HG03571 (cell line): ENCODE results near the gene CA7.

ENCODE experiments used
- ATAC-seq: cut with Tn5 transposase; IDR thresholded peaks from one replicate; pipeline ENCODE4 v1.9.1; 2021; ENCODE audit not compliant: unreplicated experiment

Gene CA7

DNA sequence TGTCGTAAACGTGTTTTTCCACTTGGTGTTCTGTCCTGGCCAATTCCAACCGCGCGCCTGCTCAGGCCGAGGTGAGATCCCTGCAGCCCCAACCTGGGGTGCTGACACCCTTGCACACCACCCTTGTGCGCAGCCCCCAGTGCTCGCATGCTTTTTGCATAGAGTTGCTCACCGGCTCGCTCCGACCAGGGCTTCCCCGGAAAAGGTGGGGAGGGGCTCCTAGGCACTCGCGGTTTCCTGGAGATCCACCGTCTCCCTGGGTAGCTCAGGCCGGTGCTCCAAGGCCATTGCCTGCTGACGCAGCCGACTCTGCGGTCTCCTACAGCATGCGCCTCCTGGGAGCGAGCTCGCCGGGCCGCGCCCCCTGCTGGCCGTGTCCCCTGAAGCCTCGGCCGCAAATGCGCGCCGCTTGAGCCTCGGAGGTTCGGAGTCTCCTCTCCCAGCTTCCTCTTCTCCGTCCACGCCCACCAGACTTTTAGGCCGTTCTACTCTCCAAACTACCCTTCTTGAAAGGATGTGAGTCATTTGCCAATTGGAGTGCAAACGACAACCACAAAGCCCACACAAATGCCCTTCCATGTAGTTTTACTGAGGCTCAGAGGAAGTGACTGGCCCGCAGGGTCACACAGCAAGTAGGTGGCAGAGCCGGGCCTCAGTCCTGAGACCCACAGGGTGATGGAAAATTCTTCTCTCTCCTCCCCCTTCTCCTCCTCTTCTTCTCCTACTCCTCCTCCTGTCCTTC lies 28.9 kb downstream of the CA7 start:
- peak; percentile 80 for ATAC-seq

- ATAC-seq = no peak
These were observed 29.5 kb downstream of the CA7 start for GRCh38 chr16:66873685-66874055.

GRCh38 chr16:66874079-66874775 lies 30.0 kb downstream of the CA7 start:
- no peak for ATAC-seq

- no peak for ATAC-seq
These were observed 33.9 kb downstream of the CA7 start for GRCh38 chr16:66878067-66878466.

GRCh38 chr16:66880288-66881013 lies 36.2 kb downstream of the CA7 start, which contains the start of gene PDP2:
TSS of gene PDP2 (plus strand) at chr16:66880515. CDS start at chr16:66884285, 3,770 bp downstream.
- ATAC-seq = peak; percentile 92

GRCh38 chr16:66881014-66881417 lies 36.8 kb downstream of the CA7 start:
- no peak for ATAC-seq

DNA sequence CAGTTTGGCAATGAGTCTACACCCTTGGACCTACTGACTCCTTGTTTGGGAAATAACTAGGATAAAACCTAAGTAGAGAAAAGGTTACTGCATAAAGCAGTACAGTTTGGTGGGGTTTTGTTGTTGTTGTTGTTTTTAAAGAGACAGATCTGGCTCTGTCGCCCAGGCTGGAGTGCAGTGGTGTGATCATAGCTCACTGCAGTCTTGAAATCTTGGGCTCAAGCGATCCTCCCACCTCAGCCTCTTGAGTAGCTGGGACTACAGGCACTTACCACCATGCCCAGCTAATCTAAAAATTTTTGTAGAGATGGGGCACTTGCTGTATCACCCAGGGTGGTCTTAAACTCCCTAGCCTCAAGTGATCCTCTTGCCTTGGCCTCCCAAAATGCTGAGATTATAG lies 37.3 kb downstream of the CA7 start:
- ATAC-seq = no peak

DNA sequence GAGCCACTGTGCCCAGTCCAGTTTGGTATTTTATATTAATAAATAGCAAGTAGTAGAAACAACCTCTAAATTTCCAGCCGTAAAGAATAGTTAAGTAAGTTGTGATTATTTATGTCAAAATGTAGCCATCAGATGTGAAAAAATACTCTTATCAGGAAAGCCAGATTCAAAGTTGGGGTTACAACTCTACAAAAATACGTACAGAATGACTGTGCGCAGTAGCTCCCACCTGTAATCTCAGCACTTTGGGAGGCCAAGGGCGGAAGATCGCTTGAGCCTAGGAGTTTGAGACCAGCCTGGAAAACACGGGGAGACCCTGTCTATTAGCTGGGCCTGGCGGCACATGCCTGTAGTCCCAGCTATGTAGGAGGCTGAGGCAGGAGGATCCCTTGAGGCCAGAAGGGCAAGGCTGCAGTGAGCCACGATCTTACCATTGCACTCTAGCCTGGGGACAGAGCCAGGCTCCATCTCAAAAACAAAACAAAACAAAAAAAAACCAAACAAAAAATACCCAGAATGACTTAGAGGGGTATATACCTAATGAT lies 37.8 kb downstream of the CA7 start:
- no peak for ATAC-seq

GRCh38 chr16:66882702-66883101 lies 38.5 kb downstream of the CA7 start:
- ATAC-seq = no peak

- ATAC-seq = no peak
These were observed 41.3 kb downstream of the CA7 start for GRCh38 chr16:66885491-66885890.

DNA sequence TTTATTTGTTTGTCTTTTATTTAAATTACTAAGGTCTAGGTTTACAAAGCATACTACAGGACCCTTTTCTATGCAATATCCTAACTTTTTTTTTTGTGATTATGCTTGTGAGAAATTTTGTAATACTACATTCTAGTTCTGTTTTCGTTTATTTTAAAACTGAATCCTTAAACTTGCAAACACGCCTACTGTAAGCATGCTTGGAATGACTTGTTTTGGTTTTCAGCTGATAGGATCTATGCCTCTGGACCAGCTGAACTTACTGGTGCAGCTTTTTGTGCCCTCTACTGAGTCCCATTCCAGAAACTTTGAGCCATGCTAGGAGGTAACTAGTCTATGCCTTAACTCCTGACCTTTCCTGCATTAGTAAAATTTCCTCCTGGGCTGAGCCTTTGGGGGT lies 42.1 kb downstream of the CA7 start:
- no peak for ATAC-seq

DNA sequence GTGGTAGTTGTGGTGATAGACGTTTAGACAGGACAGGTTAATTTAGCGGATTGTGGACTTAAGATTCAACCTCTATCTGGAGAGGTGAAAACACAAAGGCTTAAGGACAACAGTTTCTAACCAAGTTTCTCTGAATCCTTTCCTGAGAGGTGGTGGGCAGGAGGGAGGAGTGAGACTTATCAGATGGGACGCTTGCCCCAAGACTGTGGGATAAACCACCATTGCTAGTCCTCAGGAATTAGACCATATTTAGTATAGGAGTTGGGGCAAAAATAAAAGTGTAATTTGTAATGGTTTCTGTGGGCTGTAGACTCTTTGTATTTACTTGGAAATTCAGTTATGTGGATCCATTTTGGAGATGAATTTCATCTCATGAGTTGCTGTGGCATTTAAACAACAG lies 42.7 kb downstream of the CA7 start:
- ATAC-seq = no peak

- ATAC-seq = no peak
These were observed 44.7 kb downstream of the CA7 start for GRCh38 chr16:66888647-66889615.

- ATAC-seq = no peak
These were observed 45.4 kb downstream of the CA7 start for GRCh38 chr16:66889622-66890021.

DNA sequence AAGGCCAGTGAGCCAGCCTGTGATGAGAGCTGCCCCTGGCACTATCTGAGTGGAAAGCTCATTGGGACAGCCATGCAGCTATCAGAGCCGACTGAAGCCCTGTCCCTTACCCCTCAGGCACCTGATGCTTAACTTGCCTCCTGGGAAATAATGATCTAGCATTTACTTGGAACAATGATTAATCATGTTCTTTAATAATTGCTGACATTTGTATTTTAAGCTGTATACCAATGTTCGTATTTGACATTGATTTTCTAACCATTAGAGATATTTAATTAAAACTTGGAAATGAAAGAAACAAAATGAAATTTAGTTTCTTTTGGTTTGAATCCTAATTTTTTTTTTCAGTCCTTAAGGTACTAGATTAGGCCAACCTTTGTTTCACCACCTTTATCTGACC lies 46.6 kb downstream of the CA7 start:
- ATAC-seq = no peak

- ATAC-seq = no peak
These were observed 47.1 kb downstream of the CA7 start for GRCh38 chr16:66891360-66891759.

DNA sequence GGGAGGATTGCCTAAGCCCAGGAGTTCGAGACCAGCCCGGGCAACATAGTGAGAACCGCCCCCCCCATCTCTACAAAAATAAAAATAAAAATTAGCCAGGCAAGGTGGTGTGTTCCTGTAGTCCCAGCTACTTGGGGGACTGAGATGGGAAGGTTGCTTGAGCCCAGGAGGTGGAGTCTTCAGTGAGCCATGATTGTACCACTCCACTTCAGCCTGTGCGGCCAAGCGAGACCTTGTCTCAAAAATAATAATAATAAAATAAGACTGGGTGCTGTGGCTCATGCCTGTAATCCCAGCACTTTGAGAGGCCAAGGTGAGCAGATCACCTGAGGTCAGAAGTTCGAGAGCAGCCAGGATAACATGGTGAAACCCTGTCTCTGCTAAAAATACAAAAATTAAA lies 47.6 kb downstream of the CA7 start:
- ATAC-seq = no peak

DNA sequence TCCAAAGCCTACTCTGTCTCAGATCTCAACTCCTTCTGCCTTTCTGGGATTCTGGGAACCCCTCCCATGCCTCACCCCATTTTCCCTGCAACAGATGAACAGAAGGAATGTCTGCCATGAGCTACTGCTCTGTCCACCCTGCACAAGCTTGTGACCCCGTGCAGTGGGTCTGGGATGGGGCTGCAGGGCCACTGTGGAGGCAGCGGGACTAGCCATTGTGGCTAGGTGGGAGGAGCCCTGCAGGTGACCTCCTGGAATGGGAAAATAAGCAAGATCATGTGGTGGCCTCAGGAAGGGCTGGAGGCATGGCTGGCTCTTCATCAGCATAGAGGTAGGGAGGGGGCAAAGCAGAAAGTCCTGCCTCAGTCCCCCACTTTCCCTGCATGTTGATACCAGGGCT lies 49.8 kb downstream of the CA7 start:
- no peak for ATAC-seq

DNA sequence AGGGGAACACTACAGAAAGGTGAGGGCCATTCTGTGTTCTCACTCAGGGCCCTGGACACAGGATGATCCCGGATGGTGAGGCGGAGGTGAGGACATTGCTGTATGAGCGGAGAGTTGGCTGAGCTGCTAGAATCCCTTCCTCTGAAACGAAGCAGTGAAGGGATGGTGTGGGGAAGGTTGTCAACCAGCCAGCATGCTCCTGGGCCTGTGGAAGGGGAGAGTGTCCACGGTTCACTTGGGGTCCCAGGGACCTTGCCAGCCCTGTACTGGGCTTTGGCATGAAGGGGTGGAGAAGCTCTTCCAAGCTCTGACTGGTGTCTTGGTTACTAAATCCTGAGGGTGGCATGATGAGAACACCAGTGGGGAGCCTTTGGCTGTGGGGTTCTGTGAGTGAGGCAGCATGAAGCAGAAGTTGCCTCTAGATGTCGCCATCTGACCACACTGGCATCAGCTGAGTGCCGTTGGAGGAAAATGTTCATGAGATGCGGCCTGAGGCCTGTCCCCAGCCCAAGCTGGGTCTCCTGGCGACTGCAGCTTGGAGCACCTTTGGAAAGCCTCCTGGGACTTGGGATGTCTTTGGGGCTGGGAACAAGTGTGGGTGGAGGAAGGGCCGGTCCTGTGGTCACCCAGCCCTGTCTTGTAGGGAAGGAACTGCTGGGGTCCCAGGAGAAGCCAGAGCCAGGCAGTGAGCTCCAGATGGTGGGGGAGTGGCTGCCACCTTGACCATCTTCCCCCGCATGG lies 50.9 kb downstream of the CA7 start:
- no peak for ATAC-seq

- no peak for ATAC-seq
These were observed 51.4 kb downstream of the CA7 start for GRCh38 chr16:66895689-66895979.
